ENCODE data around the gene GTF3C5. TPM values are rescaled to one million over a fixed set of nuclear protein-coding genes. Genes with fewer than 3 reads are reported as not detected.

Gene GTF3C5
- total and polyA plus RNA-seq, 9 of the 15 experiments (the other 6 are each of a cell fraction or from before 2014, with no cell fraction given): 3.8 to 118 (median 83.7) TPM

DNA sequence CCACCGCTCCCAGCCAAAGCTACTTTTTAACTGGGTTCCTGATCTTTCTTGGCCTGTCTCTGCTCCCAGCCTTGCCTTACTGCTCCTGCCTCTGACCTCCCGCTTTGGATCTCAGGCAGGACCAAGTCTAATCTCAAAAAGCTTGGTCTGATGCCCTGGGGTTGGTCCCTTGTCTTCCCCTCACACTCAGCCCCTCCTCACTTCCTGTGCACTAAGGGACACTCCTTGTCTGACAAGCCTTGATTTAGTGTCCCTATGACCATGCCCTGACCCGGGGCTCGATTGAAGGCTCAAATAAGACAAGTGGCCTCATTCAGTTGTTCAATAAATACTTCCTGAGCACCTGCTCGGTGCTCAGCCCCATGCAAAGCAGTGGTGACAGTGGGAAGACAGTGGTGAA lies 3.7 kb upstream of the GTF3C5 start (continued):
- TF ChIP-seq, protein P1, sequence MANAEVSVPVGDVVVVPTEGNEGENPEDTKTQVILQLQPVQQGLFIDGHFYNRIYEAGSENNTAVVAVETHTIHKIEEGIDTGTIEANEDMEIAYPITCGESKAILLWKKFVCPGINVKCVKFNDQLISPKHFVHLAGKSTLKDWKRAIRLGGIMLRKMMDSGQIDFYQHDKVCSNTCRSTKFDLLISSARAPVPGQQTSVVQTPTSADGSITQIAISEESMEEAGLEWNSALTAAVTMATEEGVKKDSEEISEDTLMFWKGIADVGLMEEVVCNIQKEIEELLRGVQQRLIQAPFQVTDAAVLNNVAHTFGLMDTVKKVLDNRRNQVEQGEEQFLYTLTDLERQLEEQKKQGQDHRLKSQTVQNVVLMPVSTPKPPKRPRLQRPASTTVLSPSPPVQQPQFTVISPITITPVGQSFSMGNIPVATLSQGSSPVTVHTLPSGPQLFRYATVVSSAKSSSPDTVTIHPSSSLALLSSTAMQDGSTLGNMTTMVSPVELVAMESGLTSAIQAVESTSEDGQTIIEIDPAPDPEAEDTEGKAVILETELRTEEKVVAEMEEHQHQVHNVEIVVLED (CRISPR knock-in tag; IDR thresholded peaks at IDR 0.05): no peak
- TF ChIP-seq ZNF384 (IDR thresholded peaks at IDR 0.05; ENCODE audit: low read depth, low read length) (no peak), ZNF184 (CRISPR knock-in tag; IDR thresholded peaks at IDR 0.05) (no peak), TEAD1 (CRISPR knock-in tag; IDR thresholded peaks at IDR 0.05) (no peak), DPF2 (IDR thresholded peaks at IDR 0.05) (peak; percentile 61), RBM15 (IDR thresholded peaks at IDR 0.05; ENCODE audit: insufficient read depth, low read length) (no peak), ZNF764 (CRISPR knock-in tag; IDR thresholded peaks at IDR 0.05; ENCODE audit: low read depth) (no peak), ZNF24 (IDR thresholded peaks at IDR 0.05) (peak; percentile 79; the same call in 1 of the 2 replicates), RBFOX2 (IDR thresholded peaks at IDR 0.05; ENCODE audit: low read depth, low read length) (no peak), CHD2 (IDR thresholded peaks at IDR 0.05; ENCODE audit: low read depth, low read length) (no peak), MEIS2 (IDR thresholded peaks at IDR 0.05; ENCODE audit: partially characterized antibody) (peak; percentile 98), TCF7 (IDR thresholded peaks at IDR 0.05; ENCODE audit: borderline replicate concordance) (no peak), ARID4B (CRISPR knock-in tag; IDR thresholded peaks at IDR 0.05) (no peak), PML (IDR thresholded peaks at IDR 0.05; ENCODE audit: low read length) (no peak), TRIM25 (IDR thresholded peaks at IDR 0.05; ENCODE audit: borderline replicate concordance) (no peak), ZFP36 (IDR thresholded peaks at IDR 0.05; ENCODE audit: low read depth, low read length, partially characterized antibody) (no peak), ZNF41 (CRISPR knock-in tag; conservative IDR thresholded peaks at IDR 0.05) (no peak), MCM7 (IDR thresholded peaks at IDR 0.05) (no peak)
- TF ChIP-seq, protein P2, sequence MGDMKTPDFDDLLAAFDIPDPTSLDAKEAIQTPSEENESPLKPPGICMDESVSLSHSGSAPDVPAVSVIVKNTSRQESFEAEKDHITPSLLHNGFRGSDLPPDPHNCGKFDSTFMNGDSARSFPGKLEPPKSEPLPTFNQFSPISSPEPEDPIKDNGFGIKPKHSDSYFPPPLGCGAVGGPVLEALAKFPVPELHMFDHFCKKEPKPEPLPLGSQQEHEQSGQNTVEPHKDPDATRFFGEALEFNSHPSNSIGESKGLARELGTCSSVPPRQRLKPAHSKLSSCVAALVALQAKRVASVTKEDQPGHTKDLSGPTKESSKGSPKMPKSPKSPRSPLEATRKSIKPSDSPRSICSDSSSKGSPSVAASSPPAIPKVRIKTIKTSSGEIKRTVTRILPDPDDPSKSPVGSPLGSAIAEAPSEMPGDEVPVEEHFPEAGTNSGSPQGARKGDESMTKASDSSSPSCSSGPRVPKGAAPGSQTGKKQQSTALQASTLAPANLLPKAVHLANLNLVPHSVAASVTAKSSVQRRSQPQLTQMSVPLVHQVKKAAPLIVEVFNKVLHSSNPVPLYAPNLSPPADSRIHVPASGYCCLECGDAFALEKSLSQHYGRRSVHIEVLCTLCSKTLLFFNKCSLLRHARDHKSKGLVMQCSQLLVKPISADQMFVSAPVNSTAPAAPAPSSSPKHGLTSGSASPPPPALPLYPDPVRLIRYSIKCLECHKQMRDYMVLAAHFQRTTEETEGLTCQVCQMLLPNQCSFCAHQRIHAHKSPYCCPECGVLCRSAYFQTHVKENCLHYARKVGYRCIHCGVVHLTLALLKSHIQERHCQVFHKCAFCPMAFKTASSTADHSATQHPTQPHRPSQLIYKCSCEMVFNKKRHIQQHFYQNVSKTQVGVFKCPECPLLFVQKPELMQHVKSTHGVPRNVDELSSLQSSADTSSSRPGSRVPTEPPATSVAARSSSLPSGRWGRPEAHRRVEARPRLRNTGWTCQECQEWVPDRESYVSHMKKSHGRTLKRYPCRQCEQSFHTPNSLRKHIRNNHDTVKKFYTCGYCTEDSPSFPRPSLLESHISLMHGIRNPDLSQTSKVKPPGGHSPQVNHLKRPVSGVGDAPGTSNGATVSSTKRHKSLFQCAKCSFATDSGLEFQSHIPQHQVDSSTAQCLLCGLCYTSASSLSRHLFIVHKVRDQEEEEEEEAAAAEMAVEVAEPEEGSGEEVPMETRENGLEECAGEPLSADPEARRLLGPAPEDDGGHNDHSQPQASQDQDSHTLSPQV (IDR thresholded peaks at IDR 0.05): peak; percentile 51; the same call in 1 of the 2 replicates
